ENCODE results near the gene CNPY1. TPM values are rescaled to one million over a fixed set of nuclear protein-coding genes. Genes with fewer than 3 reads are reported as not detected.

CNPY1 gene
- total RNA-seq, 1 donor from 2014 or later, result not detected

GRCh38 chr7:155551785-155552611 lies 5.6 kb upstream of the CNPY1 start:
- Mint-ChIP-seq H3K27me3 (ENCODE audit: unreplicated experiment) (no peaks in the 10 kb centered on the region), H3K36me3 (ENCODE audit: unreplicated experiment) (no peaks in the 10 kb centered on the region), H3K9me3 (ENCODE audit: unreplicated experiment) (no peaks in the 10 kb centered on the region), H3K27ac (ENCODE audit: unreplicated experiment) (no peak overlapping the region), H3K4me1 (ENCODE audit: unreplicated experiment) (no peaks in the 10 kb centered on the region), H3K4me3 (ENCODE audit: unreplicated experiment) (no peak overlapping the region)
- no peak for DNase-seq (ENCODE audit: extremely low spot score, unreplicated experiment)
- no peak for TF ChIP-seq CTCF (IDR thresholded peaks at IDR 0.05)

GRCh38 chr7:155550916-155551315 lies 4.6 kb upstream of the CNPY1 start:
- no peak for TF ChIP-seq CTCF (IDR thresholded peaks at IDR 0.05)
- Mint-ChIP-seq H3K9me3 (ENCODE audit: unreplicated experiment) (no peaks in the 10 kb centered on the region), H3K4me1 (ENCODE audit: unreplicated experiment) (no peaks in the 10 kb centered on the region), H3K27me3 (ENCODE audit: unreplicated experiment) (no peaks in the 10 kb centered on the region), H3K4me3 (ENCODE audit: unreplicated experiment) (no peak overlapping the region), H3K36me3 (ENCODE audit: unreplicated experiment) (no peaks in the 10 kb centered on the region), H3K27ac (ENCODE audit: unreplicated experiment) (no peak overlapping the region)
- no peak for DNase-seq (ENCODE audit: extremely low spot score, unreplicated experiment)

- H3K9me3 Mint-ChIP-seq (ENCODE audit: unreplicated experiment), result no peaks in the 10 kb centered on the region
- no peaks in the 10 kb centered on the region for H3K36me3 Mint-ChIP-seq (ENCODE audit: unreplicated experiment)
- TF ChIP-seq CTCF (IDR thresholded peaks at IDR 0.05), result no peak
- no peak overlapping the region for H3K27ac Mint-ChIP-seq (ENCODE audit: unreplicated experiment)
- no peak for DNase-seq (ENCODE audit: extremely low spot score, unreplicated experiment)
- H3K4me1 Mint-ChIP-seq (ENCODE audit: unreplicated experiment), result no peaks in the 10 kb centered on the region
- H3K4me3 Mint-ChIP-seq (ENCODE audit: unreplicated experiment), result no peak overlapping the region
- H3K27me3 Mint-ChIP-seq (ENCODE audit: unreplicated experiment), result no peaks in the 10 kb centered on the region
Measured at GRCh38 chr7:155549226-155549625, 2.9 kb upstream of the CNPY1 start.

GRCh38 chr7:155547161-155547791 lies 917 bp upstream of the CNPY1 start:
- Mint-ChIP-seq H3K36me3 (ENCODE audit: unreplicated experiment) (no peaks in the 10 kb centered on the region), H3K4me3 (ENCODE audit: unreplicated experiment) (no peak overlapping the region), H3K27me3 (ENCODE audit: unreplicated experiment) (peaks cover 5% of the 10 kb centered on the region), H3K27ac (ENCODE audit: unreplicated experiment) (no peak overlapping the region), H3K4me1 (ENCODE audit: unreplicated experiment) (no peaks in the 10 kb centered on the region), H3K9me3 (ENCODE audit: unreplicated experiment) (no peaks in the 10 kb centered on the region)
- no peak for TF ChIP-seq CTCF (IDR thresholded peaks at IDR 0.05)
- no peak for DNase-seq (ENCODE audit: extremely low spot score, unreplicated experiment)

GRCh38 chr7:155545348-155545747 lies 1.0 kb downstream of the CNPY1 start:
- Mint-ChIP-seq H3K27me3 (ENCODE audit: unreplicated experiment) (peaks cover 11% of the 10 kb centered on the region), H3K4me3 (ENCODE audit: unreplicated experiment) (no peak overlapping the region), H3K4me1 (ENCODE audit: unreplicated experiment) (no peaks in the 10 kb centered on the region), H3K27ac (ENCODE audit: unreplicated experiment) (no peak overlapping the region), H3K9me3 (ENCODE audit: unreplicated experiment) (no peaks in the 10 kb centered on the region), H3K36me3 (ENCODE audit: unreplicated experiment) (no peaks in the 10 kb centered on the region)
- no peak for TF ChIP-seq CTCF (IDR thresholded peaks at IDR 0.05)
- DNase-seq (ENCODE audit: extremely low spot score, unreplicated experiment), result no peak

All from osteocyte (in vitro differentiated cells).